ENCODE results near the gene PARP3.

PARP3 gene

DNA sequence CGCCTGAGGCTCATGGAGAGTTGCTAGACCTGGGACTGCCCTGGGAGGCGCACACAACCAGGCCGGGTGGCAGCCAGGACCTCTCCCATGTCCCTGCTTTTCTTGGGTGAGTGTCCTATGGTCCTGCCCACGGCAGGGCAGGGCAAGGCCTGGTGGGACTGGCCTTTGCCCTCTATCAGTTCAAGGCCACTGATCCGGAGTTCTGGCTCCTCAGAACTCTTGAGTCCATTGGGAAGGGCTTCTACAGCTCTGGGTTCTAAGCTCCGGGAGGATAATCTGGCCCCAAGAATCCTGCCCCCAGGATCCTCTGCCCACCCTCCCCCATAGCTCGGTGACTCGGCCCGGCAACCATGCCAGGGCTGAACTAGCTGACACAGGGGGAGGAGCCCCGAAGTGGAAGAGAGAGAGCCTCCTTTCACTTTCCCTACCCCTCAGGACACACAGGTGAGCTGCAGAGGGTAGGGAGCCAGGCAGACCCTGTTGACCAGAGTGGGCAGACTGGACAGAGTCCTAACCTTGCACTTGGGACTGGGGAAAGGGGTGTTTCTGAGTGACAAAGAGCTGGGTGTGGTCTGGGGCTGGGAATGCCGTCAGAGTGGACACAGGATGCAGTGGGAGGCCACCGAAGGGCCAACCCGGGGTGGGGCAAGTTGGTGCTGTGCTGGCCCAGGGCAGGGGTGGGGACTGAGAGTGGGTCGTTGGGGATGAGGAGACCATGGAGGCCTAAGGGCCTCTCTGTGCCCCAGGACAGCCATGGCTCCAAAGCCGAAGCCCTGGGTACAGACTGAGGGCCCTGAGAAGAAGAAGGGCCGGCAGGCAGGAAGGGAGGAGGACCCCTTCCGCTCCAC lies 664 bp downstream of the PARP3 start:
- no peak overlapping the region for H2BK5ac ChIP-seq (ENCODE audit: low read depth, low read length, poor library complexity, severe bottlenecking)
- peaks cover 23% of the 10 kb centered on the region for H3K79me1 ChIP-seq (replicated peaks; ENCODE audit: low read length, poor library complexity, severe bottlenecking)
- H3K27ac ChIP-seq (ENCODE audit: low read length, poor library complexity, severe bottlenecking): peak overlapping the region; percentile 66
- H3K18ac ChIP-seq (ENCODE audit: low read depth in 1 of 2, low read length in 2 of 2): peak overlapping the region; percentile 88 to 93
- peaks cover 47 to 55% of the 10 kb centered on the region in 2 experiments for H3K36me3 ChIP-seq (ENCODE audit: control insufficient read depth in 1 of 2, insufficient read depth in 2 of 2, low read depth in 1 of 2, low read length in 2 of 2)
- peak overlapping the region; percentile 83 for H4K91ac ChIP-seq (ENCODE audit: low read length)
- peak overlapping the region in 1 of 2 experiments; percentile 56 for H3K23ac ChIP-seq (ENCODE audit: low read length in 2 of 2)
- peak overlapping the region; percentile 99 for H2AFZ ChIP-seq (ENCODE audit: low read depth, low read length)
- peak overlapping the region; percentile 60 for H3K4me2 ChIP-seq (ENCODE audit: low read length, poor library complexity, severe bottlenecking)
- peak overlapping the region; percentile 9 for H2BK120ac ChIP-seq (ENCODE audit: low read depth, low read length)
- H2BK15ac ChIP-seq (ENCODE audit: low read depth, poor library complexity, severe bottlenecking): peak overlapping the region; percentile 50
- 72% methylated on average over 15 of the region's 17 CpGs for WGBS
- peak overlapping the region in 1 of 2 experiments; percentile 87 for H3K14ac ChIP-seq (ENCODE audit: low read length in 2 of 2)
- peak; percentile 44 for DNase-seq
- no peaks in the 10 kb centered on the region for H3K27me3 ChIP-seq (ENCODE audit: control insufficient read depth in 1 of 2, insufficient read depth in 1 of 2, low read length in 2 of 2)
- peak overlapping the region; percentile 51 to 70 for H2BK12ac ChIP-seq (ENCODE audit: low read length in 2 of 2)
- H4K8ac ChIP-seq (ENCODE audit: low read length): peak overlapping the region; percentile 95
- H3K4ac ChIP-seq (ENCODE audit: low read depth in 1 of 2, low read length in 2 of 2): peak overlapping the region; percentile 85 to 97
- peak overlapping the region; percentile 97 for H3K9ac ChIP-seq (ENCODE audit: low read length)
- peak overlapping the region; percentile 54 for H2AK5ac ChIP-seq (ENCODE audit: low read length, severe bottlenecking)
- no peaks in the 10 kb centered on the region for H3K9me3 ChIP-seq (ENCODE audit: control insufficient read depth, low read length)
- H3K4me1 ChIP-seq (ENCODE audit: control insufficient read depth, insufficient read depth, low read depth, low read length): peaks cover 19% of the 10 kb centered on the region
- peak overlapping the region; percentile 38 to 81 for H3K4me3 ChIP-seq (ENCODE audit: insufficient read depth in 1 of 2, low read depth in 1 of 2, low read length in 2 of 2)

DNA sequence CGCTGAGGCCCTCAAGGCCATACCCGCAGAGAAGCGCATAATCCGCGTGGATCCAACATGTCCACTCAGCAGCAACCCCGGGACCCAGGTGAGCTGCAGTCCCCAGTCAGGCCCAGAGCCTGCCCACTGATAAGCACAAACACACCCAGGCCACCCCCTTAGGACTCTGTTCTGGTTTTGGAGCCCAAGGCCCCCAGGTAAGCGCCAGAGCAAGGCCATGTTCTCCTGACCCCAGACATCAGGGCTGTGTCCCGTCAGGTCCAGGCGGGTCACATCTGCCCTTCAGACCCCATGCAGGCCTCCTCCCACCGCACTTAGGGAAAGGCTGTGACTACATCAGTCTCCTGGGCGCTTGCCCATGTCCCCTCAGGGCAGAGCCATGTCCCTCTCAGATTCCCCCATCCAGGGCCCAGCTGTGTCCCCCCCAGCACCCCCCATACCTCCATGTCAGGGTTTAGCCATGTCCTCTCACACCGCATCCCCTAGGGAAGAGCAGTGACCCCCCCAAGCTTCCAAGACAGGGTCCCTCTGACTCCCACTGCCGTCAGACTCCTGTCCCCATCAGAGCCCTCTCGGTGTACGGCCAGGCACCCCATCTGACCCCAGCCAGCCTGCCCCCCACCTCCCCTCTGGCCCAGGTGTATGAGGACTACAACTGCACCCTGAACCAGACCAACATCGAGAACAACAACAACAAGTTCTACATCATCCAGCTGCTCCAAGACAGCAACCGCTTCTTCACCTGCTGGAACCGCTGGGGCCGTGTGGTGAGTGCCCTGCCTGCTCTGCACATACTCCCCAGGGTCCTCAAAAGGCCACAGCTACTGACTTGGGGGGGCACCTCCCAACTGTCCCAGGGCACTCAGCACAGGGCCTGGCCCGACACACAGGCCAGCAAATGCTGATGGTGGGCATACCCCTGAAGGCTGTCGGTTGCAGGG lies 1.6 kb downstream of the PARP3 start:
- Histone ChIP-seq H3K9me3 (ENCODE audit: control insufficient read depth, low read length) (no peaks in the 10 kb centered on the region), H3K9ac (ENCODE audit: low read length) (peak overlapping the region; percentile 97), H3K27me3 (ENCODE audit: control insufficient read depth in 1 of 2, insufficient read depth in 1 of 2, low read length in 2 of 2) (no peaks in the 10 kb centered on the region), H4K91ac (ENCODE audit: low read length) (peak overlapping the region; percentile 72), H2BK120ac (ENCODE audit: low read depth, low read length) (no peak overlapping the region), H3K14ac (ENCODE audit: low read length in 2 of 2) (no peak overlapping the region), H3K4me1 (ENCODE audit: control insufficient read depth, insufficient read depth, low read depth, low read length) (peaks cover 22% of the 10 kb centered on the region), H3K4ac (ENCODE audit: low read depth in 1 of 2, low read length in 2 of 2) (peak overlapping the region; percentile 5 to 85), H3K27ac (ENCODE audit: low read length, poor library complexity, severe bottlenecking) (no peak overlapping the region), H3K18ac (ENCODE audit: low read depth in 1 of 2, low read length in 2 of 2) (no peak overlapping the region), H4K8ac (ENCODE audit: low read length) (peak overlapping the region; percentile 95), H2BK15ac (ENCODE audit: low read depth, poor library complexity, severe bottlenecking) (no peak overlapping the region), H3K36me3 (ENCODE audit: control insufficient read depth in 1 of 2, insufficient read depth in 2 of 2, low read depth in 1 of 2, low read length in 2 of 2) (peaks cover 45 to 55% of the 10 kb centered on the region in 2 experiments), H2AK5ac (ENCODE audit: low read length, severe bottlenecking) (peak overlapping the region; percentile 50), H2AFZ (ENCODE audit: low read depth, low read length) (no peak overlapping the region), H3K79me1 (replicated peaks; ENCODE audit: low read length, poor library complexity, severe bottlenecking) (peaks cover 14% of the 10 kb centered on the region), H3K4me2 (ENCODE audit: low read length, poor library complexity, severe bottlenecking) (no peak overlapping the region), H2BK5ac (ENCODE audit: low read depth, low read length, poor library complexity, severe bottlenecking) (no peak overlapping the region), H3K23ac (ENCODE audit: low read length in 2 of 2) (no peak overlapping the region), H3K4me3 (ENCODE audit: insufficient read depth in 1 of 2, low read depth in 1 of 2, low read length in 2 of 2) (peak overlapping the region in 1 of 2 experiments; percentile 81), H2BK12ac (ENCODE audit: low read length in 2 of 2) (peak overlapping the region; percentile 51 to 70)
- DNase-seq: no peak
- WGBS: 98% methylated on average over 21 of the region's 21 CpGs

DNA sequence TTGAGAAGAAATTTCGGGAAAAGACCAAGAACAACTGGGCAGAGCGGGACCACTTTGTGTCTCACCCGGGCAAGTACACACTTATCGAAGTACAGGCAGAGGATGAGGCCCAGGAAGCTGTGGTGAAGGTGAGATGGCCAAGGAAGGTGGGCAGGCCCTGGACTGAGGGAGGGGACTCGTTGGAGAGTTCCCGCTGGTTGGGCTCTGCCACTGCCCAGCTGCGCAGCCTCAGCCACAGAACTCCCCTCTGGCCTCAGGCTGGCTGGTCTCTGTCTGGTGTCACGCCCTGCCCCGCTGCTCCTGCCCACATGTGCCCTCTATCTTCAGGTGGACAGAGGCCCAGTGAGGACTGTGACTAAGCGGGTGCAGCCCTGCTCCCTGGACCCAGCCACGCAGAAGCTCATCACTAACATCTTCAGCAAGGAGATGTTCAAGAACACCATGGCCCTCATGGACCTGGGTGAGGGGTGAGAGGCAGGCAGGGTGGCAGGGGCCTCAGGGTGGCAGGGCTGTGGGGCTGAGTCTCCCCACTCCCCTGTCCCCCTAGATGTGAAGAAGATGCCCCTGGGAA lies 2.4 kb downstream of the PARP3 start:
- no peak overlapping the region for H2BK120ac ChIP-seq (ENCODE audit: low read depth, low read length)
- peaks cover 11% of the 10 kb centered on the region for H3K79me1 ChIP-seq (replicated peaks; ENCODE audit: low read length, poor library complexity, severe bottlenecking)
- H3K14ac ChIP-seq (ENCODE audit: low read length in 2 of 2): no peak overlapping the region
- peaks cover 22% of the 10 kb centered on the region for H3K4me1 ChIP-seq (ENCODE audit: control insufficient read depth, insufficient read depth, low read depth, low read length)
- peak overlapping the region; percentile 1 for H4K91ac ChIP-seq (ENCODE audit: low read length)
- no peak overlapping the region for H3K4me2 ChIP-seq (ENCODE audit: low read length, poor library complexity, severe bottlenecking)
- H3K9me3 ChIP-seq (ENCODE audit: control insufficient read depth, low read length): no peaks in the 10 kb centered on the region
- H3K27ac ChIP-seq (ENCODE audit: low read length, poor library complexity, severe bottlenecking): no peak overlapping the region
- no peak overlapping the region for H4K8ac ChIP-seq (ENCODE audit: low read length)
- H3K27me3 ChIP-seq (ENCODE audit: control insufficient read depth in 1 of 2, insufficient read depth in 1 of 2, low read length in 2 of 2): no peaks in the 10 kb centered on the region
- 95% methylated on average over 10 of the region's 11 CpGs for WGBS
- no peak overlapping the region for H3K9ac ChIP-seq (ENCODE audit: low read length)
- no peak overlapping the region for H3K18ac ChIP-seq (ENCODE audit: low read depth in 1 of 2, low read length in 2 of 2)
- H2BK15ac ChIP-seq (ENCODE audit: low read depth, poor library complexity, severe bottlenecking): no peak overlapping the region
- H3K4me3 ChIP-seq (ENCODE audit: insufficient read depth in 1 of 2, low read depth in 1 of 2, low read length in 2 of 2): no peak overlapping the region
- no peak overlapping the region for H2AFZ ChIP-seq (ENCODE audit: low read depth, low read length)
- H2BK5ac ChIP-seq (ENCODE audit: low read depth, low read length, poor library complexity, severe bottlenecking): no peak overlapping the region
- DNase-seq: no peak
- H3K23ac ChIP-seq (ENCODE audit: low read length in 2 of 2): peak overlapping the region in 1 of 2 experiments; percentile 65
- H3K4ac ChIP-seq (ENCODE audit: low read depth in 1 of 2, low read length in 2 of 2): no peak overlapping the region
- H3K36me3 ChIP-seq (ENCODE audit: control insufficient read depth in 1 of 2, insufficient read depth in 2 of 2, low read depth in 1 of 2, low read length in 2 of 2): peaks cover 47 to 56% of the 10 kb centered on the region in 2 experiments
- H2BK12ac ChIP-seq (ENCODE audit: low read length in 2 of 2): no peak overlapping the region
- H2AK5ac ChIP-seq (ENCODE audit: low read length, severe bottlenecking): no peak overlapping the region
